ENCODE data around the gene UGT2A1. TPM values are rescaled to one million over a fixed set of nuclear protein-coding genes. Genes with fewer than 3 reads are reported as not detected.

The UGT2A1 gene
- not detected for total RNA-seq

DNA sequence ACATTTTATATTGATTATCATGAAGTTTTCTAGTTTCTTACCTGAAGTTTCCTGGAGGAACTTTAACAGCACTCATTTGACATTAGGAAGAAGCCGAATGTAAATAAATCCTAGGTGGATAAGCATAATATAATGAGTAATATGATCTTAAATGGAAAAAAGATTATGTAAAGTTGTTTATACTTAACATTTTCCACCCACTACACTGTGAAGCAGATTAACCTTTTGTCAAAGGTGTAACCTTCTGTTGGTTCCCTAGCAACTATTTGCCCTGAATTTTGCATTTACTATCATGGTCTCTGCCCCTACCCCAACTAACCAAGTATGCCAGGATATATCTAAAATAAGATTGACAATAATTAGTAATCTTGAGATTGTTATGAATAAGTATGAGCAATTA, at the start of gene UGT2A1:
TSS of gene UGT2A1 (minus strand) at position 101 of the 400 bp plus-strand sequence. CDS start 5,603 bp downstream, outside the sequence.

DNA sequence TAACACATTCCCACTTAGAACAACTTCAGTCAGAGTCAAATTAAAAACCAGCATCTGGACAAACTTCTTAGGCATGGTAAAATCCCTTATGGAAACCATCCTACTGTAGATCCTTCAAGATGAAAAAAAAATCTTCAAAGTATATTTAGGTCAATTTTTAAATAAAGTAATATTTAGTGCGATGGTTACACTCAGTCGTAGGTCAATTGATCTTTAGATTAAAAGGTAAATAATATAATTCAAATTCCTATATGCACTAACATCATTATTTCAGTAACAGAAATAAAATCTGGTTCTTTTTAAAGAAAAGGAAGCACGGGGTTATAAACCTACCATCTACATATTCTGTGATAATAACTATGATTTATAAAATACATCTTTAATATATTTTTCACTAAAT, 13.5 kb downstream of the UGT2A1 start, which contains the start of gene UGT2A2:
TSS of gene UGT2A2 (minus strand) at position 101 of the 400 bp plus-strand sequence. CDS start at position 99, 2 bp downstream.

Other genes with a start within 250 kb of the UGT2A1 start
- not detected for gene UGT2B4, start 157.3 kb downstream of the UGT2A1 start, total RNA-seq
- not detected for gene UGT2A2, start 13.6 kb downstream of the UGT2A1 start, total RNA-seq
- gene SULT1B1, start 107.4 kb upstream of the UGT2A1 start, total RNA-seq, result 1 to 10 TPM; 6.7 to 7.7 TPM
- gene SULT1E1, start 206.9 kb upstream of the UGT2A1 start, total RNA-seq, result not detected